Cardiac muscle cell (in vitro differentiated cells and primary cell): ENCODE results near the gene KRTAP19-5. TPM values are rescaled to one million over a fixed set of nuclear protein-coding genes. Genes with fewer than 3 reads are reported as not detected.
"Not testable (repeated sequence)": the region's sequence is repeated elsewhere in the genome, so short reads cannot be mapped to it uniquely, and the experiment has no call there.

ENCODE experiments used
- DNase-seq, 2 donors: peaks; one replicate each; pipeline versions ENCODE4 v3.0.0 to v3.0.0-alpha.2; 2010 to 2017; ENCODE audit warnings: low read depth in 1 of 2, low spot score in 1 of 2
- H3K27ac ChIP-seq: fragments of 200-600 bp; sonication (generic); 2 replicates; pipeline ENCODE4 v1.5.1; 2016
- H3K27me3 ChIP-seq: fragments of 200-600 bp; sonication (generic); 2 replicates; pipeline ENCODE4 v1.6.0; 2016; ENCODE audit warnings: control low read depth
- H3K36me3 ChIP-seq: fragments of 200-600 bp; sonication (generic); 2 replicates; pipeline ENCODE4 v1.5.1; 2016; ENCODE audit warnings: control low read depth
- H3K4me1 ChIP-seq: fragments of 200-600 bp; sonication (generic); 2 replicates; pipeline ENCODE4 v1.8.1; 2017; ENCODE audit warnings: low read depth, mild to moderate bottlenecking, mixed run types
- H3K4me3 ChIP-seq: fragments of 200-600 bp; sonication (generic); 2 replicates; pipeline ENCODE4 v1.5.1; 2016; ENCODE audit warnings: mild to moderate bottlenecking
- H3K9me3 ChIP-seq: fragments of 200-600 bp; sonication (generic); 2 replicates; pipeline ENCODE4 v1.5.1; 2017; ENCODE audit warnings: low read depth, mild to moderate bottlenecking, control low read depth
- CTCF ChIP-seq: IDR thresholded peaks from 2 replicates; pipeline ENCODE4 v1.5.1; 2012; ENCODE audit warnings: low read depth, mild to moderate bottlenecking, low read length
- polyA plus RNA-seq: library from polyadenylated mRNA; unstranded; fragments of >200 nt; fragmentation: Nextera tagmentation; extraction: Ambion mirVana; gene quantifications from 2 replicates; pipeline ENCODE4 v1.2.1, GENCODE V29; 2016
- total RNA-seq: library from RNA; depleted of rRNA; stranded (reverse); fragments of >200 nt; gene quantifications from 2 replicates; pipeline ENCODE4 v1.2.3, GENCODE V29; 2016

The KRTAP19-5 gene
- not detected in 2 replicates for total RNA-seq
- polyA plus RNA-seq: not detected in 2 replicates

DNA sequence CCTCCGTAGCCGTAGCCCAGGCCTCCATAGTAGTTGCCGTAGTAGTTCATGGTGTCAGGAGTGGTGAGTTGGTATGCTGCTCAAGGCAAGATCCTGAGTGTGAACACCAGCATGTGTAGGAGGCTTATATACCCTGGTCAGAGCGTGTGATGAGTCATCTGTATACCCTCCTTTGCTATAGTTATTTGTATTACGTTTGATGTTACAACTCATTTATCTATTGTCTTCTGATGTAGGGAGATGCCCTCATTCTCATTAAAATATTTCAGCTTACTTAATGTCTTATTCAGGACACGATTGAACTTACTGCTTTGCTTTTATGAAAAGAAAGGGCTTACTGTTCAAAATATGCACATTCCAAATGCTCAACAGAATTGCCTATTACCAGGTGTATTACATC, at the start of gene KRTAP19-5:
Gene KRTAP19-5 (minus strand): TSS at position 101 of the 400 bp plus-strand sequence. CDS start 51 bp downstream, at position 50.
- Histone ChIP-seq H3K27me3 (no peaks in the 10 kb centered on the region), H3K4me1 (no peaks in the 10 kb centered on the region), H3K9me3 (no peaks in the 10 kb centered on the region), H3K4me3 (no peak within 1 kb of the TSS), H3K27ac (no peak within 1 kb of the TSS), H3K36me3 (no peaks in the 10 kb centered on the region)
- no peak for DNase-seq
- TF ChIP-seq CTCF: no peak

DNA sequence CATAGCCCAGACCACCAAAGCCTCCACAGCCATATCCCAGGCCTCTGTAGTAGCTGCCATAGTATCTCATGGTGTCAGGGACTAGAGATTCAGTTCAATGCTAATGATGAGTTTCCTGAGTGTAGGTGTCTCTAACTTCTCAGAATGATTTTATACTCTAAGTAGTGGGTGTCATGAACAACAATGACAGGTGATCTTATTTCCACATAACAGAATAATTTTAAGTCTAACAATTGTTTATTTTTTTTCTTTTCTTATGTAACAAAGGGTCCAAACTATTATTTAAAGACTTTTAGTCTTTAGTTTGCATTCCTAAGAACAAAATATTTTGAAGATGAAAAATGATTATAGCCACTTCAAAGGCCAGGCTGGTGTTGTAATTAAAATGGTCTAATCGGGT, 39.8 kb upstream of the KRTAP19-5 start, which contains the start of gene KRTAP19-6:
Gene KRTAP19-6 (minus strand): TSS at position 101 of the 400 bp plus-strand sequence. CDS start 31 bp downstream, at position 70.
- no peak for DNase-seq
- no peaks in the 10 kb centered on the region for H3K27me3 ChIP-seq
- H3K27ac ChIP-seq: no peak within 1 kb of the TSS
- H3K36me3 ChIP-seq: no peaks in the 10 kb centered on the region
- no peak within 1 kb of the TSS for H3K4me3 ChIP-seq
- H3K9me3 ChIP-seq: no peaks in the 10 kb centered on the region
- no peaks in the 10 kb centered on the region for H3K4me1 ChIP-seq
- TF ChIP-seq CTCF: no peak

- DNase-seq: no peak
- Histone ChIP-seq H3K9me3 (no peaks in the 10 kb centered on the region), H3K27me3 (no peaks in the 10 kb centered on the region), H3K4me3 (no peak overlapping the region), H3K27ac (no peak overlapping the region), H3K36me3 (no peaks in the 10 kb centered on the region), H3K4me1 (no peaks in the 10 kb centered on the region)
- TF ChIP-seq CTCF: no peak
These were observed 16.9 kb upstream of the KRTAP19-5 start for GRCh38 chr21:30518876-30519275.

- H3K27ac ChIP-seq: no peak overlapping the region
- H3K4me3 ChIP-seq: no peak overlapping the region
- no peaks in the 10 kb centered on the region for H3K27me3 ChIP-seq
- H3K9me3 ChIP-seq: no peaks in the 10 kb centered on the region
- H3K4me1 ChIP-seq: no peaks in the 10 kb centered on the region
- no peak for DNase-seq
- TF ChIP-seq CTCF: no peak
- H3K36me3 ChIP-seq: no peaks in the 10 kb centered on the region
These were observed 13.7 kb upstream of the KRTAP19-5 start for GRCh38 chr21:30515681-30516080.

- H3K4me3 ChIP-seq: not testable (repeated sequence)
- DNase-seq: peak in 1 of 2 donors; percentile 14
These were observed 3.8 kb upstream of the KRTAP19-5 start for GRCh38 chr21:30505621-30506205.

GRCh38 chr21:30497065-30497464, 4.9 kb downstream of the KRTAP19-5 start, which contains the start of gene KRTAP19-4:
Gene KRTAP19-4, minus strand, starts transcription at chr21:30497165. Its CDS starts 55 bp downstream, at chr21:30497110.
- H3K4me3 ChIP-seq: no peak within 1 kb of the TSS
- no peak for TF ChIP-seq CTCF
- no peaks in the 10 kb centered on the region for H3K4me1 ChIP-seq
- H3K9me3 ChIP-seq: no peaks in the 10 kb centered on the region
- H3K36me3 ChIP-seq: no peaks in the 10 kb centered on the region
- H3K27ac ChIP-seq: no peak within 1 kb of the TSS
- no peaks in the 10 kb centered on the region for H3K27me3 ChIP-seq
- no peak for DNase-seq

More at GRCh38 chr21:30505621-30506205, 3.8 kb upstream of the KRTAP19-5 start:
- H3K4me1 ChIP-seq, H3K36me3 ChIP-seq, H3K27ac ChIP-seq, H3K9me3 ChIP-seq, H3K27me3 ChIP-seq: not testable (repeated sequence)
